AG09319 (cell line): ENCODE data around the gene GLRX3.

Experiments used
- DNase-seq: peaks from one replicate; pipeline ENCODE4 v3.0.0-alpha.2; 2010; ENCODE audit warnings: low read depth; ENCODE audit errors: extremely low read depth
- TF ChIP-seq, protein P1 (sequence below): IDR thresholded peaks from 2 replicates; pipeline ENCODE4 v1.5.1; 2011; ENCODE audit warnings: low read depth, mild to moderate bottlenecking, inconsistent platforms, low read length, moderate library complexity

Gene GLRX3

GRCh38 chr10:130138479-130138866, 2.3 kb downstream of the GLRX3 start:
- TF ChIP-seq, protein P1, sequence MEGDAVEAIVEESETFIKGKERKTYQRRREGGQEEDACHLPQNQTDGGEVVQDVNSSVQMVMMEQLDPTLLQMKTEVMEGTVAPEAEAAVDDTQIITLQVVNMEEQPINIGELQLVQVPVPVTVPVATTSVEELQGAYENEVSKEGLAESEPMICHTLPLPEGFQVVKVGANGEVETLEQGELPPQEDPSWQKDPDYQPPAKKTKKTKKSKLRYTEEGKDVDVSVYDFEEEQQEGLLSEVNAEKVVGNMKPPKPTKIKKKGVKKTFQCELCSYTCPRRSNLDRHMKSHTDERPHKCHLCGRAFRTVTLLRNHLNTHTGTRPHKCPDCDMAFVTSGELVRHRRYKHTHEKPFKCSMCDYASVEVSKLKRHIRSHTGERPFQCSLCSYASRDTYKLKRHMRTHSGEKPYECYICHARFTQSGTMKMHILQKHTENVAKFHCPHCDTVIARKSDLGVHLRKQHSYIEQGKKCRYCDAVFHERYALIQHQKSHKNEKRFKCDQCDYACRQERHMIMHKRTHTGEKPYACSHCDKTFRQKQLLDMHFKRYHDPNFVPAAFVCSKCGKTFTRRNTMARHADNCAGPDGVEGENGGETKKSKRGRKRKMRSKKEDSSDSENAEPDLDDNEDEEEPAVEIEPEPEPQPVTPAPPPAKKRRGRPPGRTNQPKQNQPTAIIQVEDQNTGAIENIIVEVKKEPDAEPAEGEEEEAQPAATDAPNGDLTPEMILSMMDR: no peak
- no peak for DNase-seq

DNA sequence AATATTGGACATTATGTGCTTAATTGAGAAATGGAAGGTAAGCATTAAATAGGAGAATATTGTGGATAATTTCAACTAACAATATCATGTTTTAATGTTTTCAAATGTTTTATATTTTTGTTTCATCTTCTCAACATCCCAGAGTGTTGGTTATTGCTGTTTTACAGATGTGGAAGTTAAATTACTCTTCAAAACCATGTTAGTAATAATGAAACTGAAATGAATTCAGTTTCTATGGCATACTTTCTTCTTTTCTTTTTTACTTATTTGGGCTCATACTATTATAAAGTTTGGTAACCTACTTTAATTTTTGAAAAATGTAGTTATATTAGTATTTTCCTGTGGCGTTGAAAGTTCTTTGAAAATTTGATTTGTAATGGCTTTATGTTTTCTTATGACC, 4.2 kb downstream of the GLRX3 start:
- no peak for DNase-seq
- TF ChIP-seq, protein P1: no peak

GRCh38 chr10:130141038-130141437, 4.8 kb downstream of the GLRX3 start:
- TF ChIP-seq, protein P1: no peak

GRCh38 chr10:130141460-130141859, 5.3 kb downstream of the GLRX3 start:
- TF ChIP-seq, protein P1: no peak
- DNase-seq: no peak

More at GRCh38 chr10:130141038-130141437, 4.8 kb downstream of the GLRX3 start:
- DNase-seq: no peak

DNA sequence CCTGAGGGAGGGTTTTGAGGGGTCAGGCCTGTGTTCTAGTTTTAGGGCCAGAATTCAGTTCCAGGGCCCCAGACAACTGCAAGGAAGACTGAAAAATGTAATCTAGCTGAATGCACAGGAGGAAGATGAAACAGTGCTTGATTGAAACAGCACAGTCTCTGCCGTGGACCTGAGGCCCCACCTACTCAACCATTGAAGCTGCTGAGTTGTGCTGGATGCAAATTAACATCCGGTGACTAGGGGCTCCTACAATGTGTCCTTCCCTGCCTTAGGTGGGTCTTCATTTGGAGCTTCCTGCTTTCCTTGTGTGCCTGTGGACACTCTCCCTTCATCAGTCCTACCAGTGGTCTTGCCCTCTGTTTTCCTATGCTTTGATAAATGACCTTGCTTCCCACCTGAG, 5.7 kb downstream of the GLRX3 start:
- DNase-seq: no peak
- TF ChIP-seq, protein P1: no peak

DNA sequence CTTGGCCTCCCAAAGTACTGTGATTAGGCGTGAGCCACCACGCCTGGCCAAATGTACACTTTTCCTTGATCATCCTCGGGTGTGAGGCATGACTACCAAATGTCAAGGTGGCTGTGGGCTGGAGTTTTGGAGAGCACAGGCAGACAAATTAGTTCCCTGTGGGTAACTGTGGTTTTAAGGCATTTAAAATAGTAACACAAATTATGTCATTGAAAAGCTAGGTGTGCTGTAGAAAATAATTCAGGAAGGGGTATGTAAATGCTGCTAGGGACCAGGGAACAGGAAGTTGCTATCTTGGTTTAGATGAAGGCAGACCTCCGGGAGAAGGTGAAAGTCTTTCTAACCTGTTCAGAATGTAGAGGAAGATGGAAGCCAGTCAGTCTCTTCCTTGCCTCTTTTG, 9.9 kb downstream of the GLRX3 start:
- no peak for DNase-seq
- TF ChIP-seq, protein P1: no peak

GRCh38 chr10:130159192-130159794, 23.1 kb downstream of the GLRX3 start:
- DNase-seq: no peak
- TF ChIP-seq, protein P1: no peak
